Activated CD4-positive, alpha-beta T cell treated with anti-CD3 and anti-CD28 coated beads, Interleukin-2, Interleukin-6, amounts not matched to agents 100 ng/mL and 50 ng/mL, durations not matched to agents 16 hours and 8 hours (primary cell): Measurements from ENCODE around the gene ANKRD13D.
"Not testable (repeated sequence)": the region's sequence is repeated elsewhere in the genome, so short reads cannot be mapped to it uniquely, and the experiment has no call there.

Experiments
- DNase-seq: peaks from one replicate; pipeline ENCODE4 v3.0.0-alpha.2; 2020

ANKRD13D gene

GRCh38 chr11:67304511-67305113 is 15.5 kb downstream of the ANKRD13D start:
- no peak for DNase-seq

- DNase-seq = no peak
These were observed 17.9 kb downstream of the ANKRD13D start for GRCh38 chr11:67306769-67307544.

GRCh38 chr11:67307545-67308001 is 18.5 kb downstream of the ANKRD13D start:
- no peak for DNase-seq

- DNase-seq = no peak
These were observed 19.1 kb downstream of the ANKRD13D start for GRCh38 chr11:67308031-67308866.

GRCh38 chr11:67309166-67309565 is 20.1 kb downstream of the ANKRD13D start:
- DNase-seq = no peak

- no peak for DNase-seq
These were observed 20.6 kb downstream of the ANKRD13D start for GRCh38 chr11:67309661-67310061.

GRCh38 chr11:67310246-67311050 is 21.3 kb downstream of the ANKRD13D start:
- DNase-seq = no peak

GRCh38 chr11:67311051-67311555 is 22.0 kb downstream of the ANKRD13D start:
- no peak for DNase-seq

GRCh38 chr11:67311556-67312082 is 22.5 kb downstream of the ANKRD13D start:
- no peak for DNase-seq

- peak; percentile 36 for DNase-seq
These were observed 23.3 kb downstream of the ANKRD13D start for GRCh38 chr11:67312187-67313021.

- no peak for DNase-seq
These were observed 24.2 kb downstream of the ANKRD13D start for GRCh38 chr11:67313125-67313890.

GRCh38 chr11:67314218-67314617 is 25.1 kb downstream of the ANKRD13D start:
- DNase-seq = no peak

GRCh38 chr11:67315325-67315909 is 26.3 kb downstream of the ANKRD13D start:
- no peak for DNase-seq

- no peak for DNase-seq
These were observed 27.7 kb downstream of the ANKRD13D start for GRCh38 chr11:67316882-67317204.

- peak; percentile 99 for DNase-seq
These were observed 28.2 kb downstream of the ANKRD13D start for GRCh38 chr11:67317205-67317887.

GRCh38 chr11:67317888-67318555 is 28.9 kb downstream of the ANKRD13D start:
- DNase-seq = no peak

GRCh38 chr11:67318876-67319275 is 29.8 kb downstream of the ANKRD13D start:
- DNase-seq = not testable (repeated sequence)

GRCh38 chr11:67320011-67320410 is 30.9 kb downstream of the ANKRD13D start:
- no peak for DNase-seq

- no peak for DNase-seq
These were observed 31.6 kb downstream of the ANKRD13D start for GRCh38 chr11:67320691-67321090.
